DOHH2 (cell line): Measurements from ENCODE around the gene HSPB9.

Experiments
- EZH2phosphoT487 ChIP-seq: fragments of 200-600 bp; sonication (generic); IDR thresholded peaks from 2 replicates; pipeline ENCODE4 v1.6.1; 2017; ENCODE audit warnings: borderline replicate concordance, mild to moderate bottlenecking, antibody characterized with exemption, low read length, moderate library complexity, mixed read lengths
- TF ChIP-seq, protein P1 (sequence below): fragments of 200-600 bp; sonication (generic); IDR thresholded peaks from one replicate; pipeline ENCODE4 v1.5.1; 2014; ENCODE audit warnings: antibody characterized with exemption, mild to moderate bottlenecking, low read depth, low read length; ENCODE audit not compliant: poor library complexity, severe bottlenecking

- TF ChIP-seq, protein P1, sequence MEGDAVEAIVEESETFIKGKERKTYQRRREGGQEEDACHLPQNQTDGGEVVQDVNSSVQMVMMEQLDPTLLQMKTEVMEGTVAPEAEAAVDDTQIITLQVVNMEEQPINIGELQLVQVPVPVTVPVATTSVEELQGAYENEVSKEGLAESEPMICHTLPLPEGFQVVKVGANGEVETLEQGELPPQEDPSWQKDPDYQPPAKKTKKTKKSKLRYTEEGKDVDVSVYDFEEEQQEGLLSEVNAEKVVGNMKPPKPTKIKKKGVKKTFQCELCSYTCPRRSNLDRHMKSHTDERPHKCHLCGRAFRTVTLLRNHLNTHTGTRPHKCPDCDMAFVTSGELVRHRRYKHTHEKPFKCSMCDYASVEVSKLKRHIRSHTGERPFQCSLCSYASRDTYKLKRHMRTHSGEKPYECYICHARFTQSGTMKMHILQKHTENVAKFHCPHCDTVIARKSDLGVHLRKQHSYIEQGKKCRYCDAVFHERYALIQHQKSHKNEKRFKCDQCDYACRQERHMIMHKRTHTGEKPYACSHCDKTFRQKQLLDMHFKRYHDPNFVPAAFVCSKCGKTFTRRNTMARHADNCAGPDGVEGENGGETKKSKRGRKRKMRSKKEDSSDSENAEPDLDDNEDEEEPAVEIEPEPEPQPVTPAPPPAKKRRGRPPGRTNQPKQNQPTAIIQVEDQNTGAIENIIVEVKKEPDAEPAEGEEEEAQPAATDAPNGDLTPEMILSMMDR = no peak
- no peak for TF ChIP-seq EZH2phosphoT487
These were observed 49.2 kb downstream of the HSPB9 start for GRCh38 chr17:42171831-42172230.
